ENCODE data around the gene MAML1.

GRCh38 chr5:179772351-179772750 is 39.7 kb downstream of the MAML1 start:
- TF ChIP-seq CTCF (IDR thresholded peaks at IDR 0.05; ENCODE audit: insufficient read depth, low read depth, low read length) (no peak), EZH2 (IDR thresholded peaks at IDR 0.05; ENCODE audit: insufficient read depth, low read length) (no peak)

Measured in astrocyte (in vitro differentiated cells and primary cell).